ENCODE measurements around the gene NR3C2. TPM values are rescaled to one million over a fixed set of nuclear protein-coding genes. Genes with fewer than 3 reads are reported as not detected.

NR3C2 gene
- total and polyA plus RNA-seq, 4 donors = 2.0 to 11.5 (median 3.2) TPM

- no peak overlapping the region for H3K9ac ChIP-seq (ENCODE audit: low read depth in 1 of 2, low read length in 2 of 2)
- no peaks in the 10 kb centered on the region for H3K36me3 ChIP-seq (ENCODE audit: control insufficient read depth in 4 of 4, insufficient read depth in 3 of 4, low read depth in 1 of 4, low read length in 3 of 4)
- DNase-seq (ENCODE audit: low spot score) = no peak
- no peak overlapping the region for H3K27ac ChIP-seq (ENCODE audit: low read depth in 1 of 2, low read length in 2 of 2)
- H3K9me3 ChIP-seq (ENCODE audit: control insufficient read depth in 4 of 4, low read length in 3 of 4) = no peaks in the 10 kb centered on the region
- H3K4me3 ChIP-seq (ENCODE audit: low read depth in 1 of 3, low read length in 3 of 3) = no peak overlapping the region
- H3K4me1 ChIP-seq (ENCODE audit: control insufficient read depth in 4 of 4, insufficient read depth in 4 of 4, low read length in 3 of 4) = peaks cover 0 to 4% (median 0%) of the 10 kb centered on the region in 4 donors
- no peaks in the 10 kb centered on the region for H3K27me3 ChIP-seq (ENCODE audit: control insufficient read depth in 4 of 4, insufficient read depth in 4 of 4, low read length in 3 of 4)
- TF ChIP-seq GABPA (IDR thresholded peaks at IDR 0.05 in 1 of 2, conservative IDR thresholded peaks at IDR 0.05 in 1 of 2) (no peak), RAD21 (IDR thresholded peaks at IDR 0.05) (no peak), HNF4G (IDR thresholded peaks at IDR 0.05) (no peak), YY1 (IDR thresholded peaks at IDR 0.05) (no peak)
Measured at GRCh38 chr4:148353571-148353970, 88.6 kb downstream of the NR3C2 start.

DNA sequence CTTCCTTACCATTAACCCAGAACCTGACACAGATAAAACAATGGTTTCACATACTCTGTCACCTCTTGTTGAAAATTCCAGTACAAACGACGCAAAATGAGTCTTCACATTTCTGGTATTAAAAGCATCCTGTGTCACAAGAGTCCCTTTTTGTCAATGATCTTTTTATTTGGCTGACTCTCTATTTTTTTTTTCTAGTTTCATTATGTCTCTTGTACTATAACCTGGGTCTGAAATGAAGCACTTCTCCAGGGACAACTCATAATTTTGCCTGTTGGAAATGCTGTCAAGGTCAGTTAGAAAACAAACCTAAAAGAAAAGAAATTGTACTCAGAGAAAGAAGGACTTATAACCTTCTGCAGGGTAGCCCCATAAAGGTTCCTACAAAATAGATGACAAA lies 93.1 kb downstream of the NR3C2 start:
- 79% methylated on average over 2 of the region's 2 CpGs for WGBS
- Histone ChIP-seq H3K4me1 (ENCODE audit: control insufficient read depth in 4 of 4, insufficient read depth in 4 of 4, low read length in 3 of 4) (peaks cover 0 to 22% (median 12%) of the 10 kb centered on the region in 4 donors), H3K27ac (ENCODE audit: low read depth in 1 of 2, low read length in 2 of 2) (no peak overlapping the region), H3K4me3 (ENCODE audit: low read depth in 1 of 3, low read length in 3 of 3) (no peak overlapping the region), H3K36me3 (ENCODE audit: control insufficient read depth in 4 of 4, insufficient read depth in 3 of 4, low read depth in 1 of 4, low read length in 3 of 4) (no peaks in the 10 kb centered on the region), H3K27me3 (ENCODE audit: control insufficient read depth in 4 of 4, insufficient read depth in 4 of 4, low read length in 3 of 4) (no peaks in the 10 kb centered on the region), H3K9ac (ENCODE audit: low read depth in 1 of 2, low read length in 2 of 2) (no peak overlapping the region), H3K9me3 (ENCODE audit: control insufficient read depth in 4 of 4, low read length in 3 of 4) (no peaks in the 10 kb centered on the region)
- no peak for TF ChIP-seq ZBTB33 (IDR thresholded peaks at IDR 0.05)
- no peak for TF ChIP-seq EGR1 (IDR thresholded peaks at IDR 0.05; ENCODE audit: low read depth in 2 of 2)
- no peak for TF ChIP-seq FOXA1 (IDR thresholded peaks at IDR 0.05)
- no peak for TF ChIP-seq SP1 (IDR thresholded peaks at IDR 0.05)
- TF ChIP-seq JUND (IDR thresholded peaks at IDR 0.05) = no peak
- no peak for TF ChIP-seq CTCF (IDR thresholded peaks at IDR 0.05; ENCODE audit: low read depth, low read length, missing input control)
- TF ChIP-seq YY1 (IDR thresholded peaks at IDR 0.05) = no peak
- TF ChIP-seq NR2F2 (IDR thresholded peaks at IDR 0.05) = no peak
- TF ChIP-seq REST (IDR thresholded peaks at IDR 0.05) = no peak
- no peak for TF ChIP-seq GABPA (IDR thresholded peaks at IDR 0.05 in 1 of 2, conservative IDR thresholded peaks at IDR 0.05 in 1 of 2)
- no peak for DNase-seq (ENCODE audit: low spot score)
